Testis (tissue), 2 donors: ENCODE data around the gene POMT2.

Source experiments
- CTCF ChIP-seq, 3 experiments: fragments of 450-650 bp in 2 of 3; fragments of 200-600 bp in 1 of 3; sonication (generic) in 1 of 3; IDR thresholded peaks; one replicate each; pipeline ENCODE4 v1.5.1; 2016 to 2019; ENCODE audit warnings: antibody characterized with exemption in 3 of 3, mild to moderate bottlenecking in 2 of 3, moderate library complexity in 1 of 3
- POLR2A ChIP-seq: fragments of 450-650 bp; IDR thresholded peaks from one replicate; pipeline ENCODE4 v1.6.1; 2017; ENCODE audit warnings: antibody characterized with exemption, mild to moderate bottlenecking, moderate library complexity

- no peak for TF ChIP-seq CTCF (IDR thresholded peaks at IDR 0.05)
- TF ChIP-seq POLR2A = no peak
Observed at GRCh38 chr14:77319422-77319821, 1.3 kb downstream of the POMT2 start.
